Activated B cell treated with CpG ODN at 0.5 μM for 24 hours (primary cell): Measurements from ENCODE around the gene AUTS2. TPM values are rescaled to one million over a fixed set of nuclear protein-coding genes. Genes with fewer than 3 reads are reported as not detected.

Experiments used
- ATAC-seq: fragments of 200-7000 bp; cut with Tn5 transposase; one replicate; pipeline ENCODE4 v1.10.0; 2021; ENCODE audit warnings: low read depth, mild to moderate bottlenecking, moderate library complexity
- CTCF ChIA-PET: fragments of 350-600 bp; sonication (Branson Sonifier 250); formaldehyde crosslinking; loops from one replicate; lab custom pipeline; 2021; ENCODE audit warnings: antibody characterized with exemption; lab: Charles Lee
- POLR2A ChIA-PET: fragments of 350-600 bp; sonication (Branson Sonifier 250); formaldehyde crosslinking; loops from one replicate; lab custom pipeline; 2021; ENCODE audit warnings: antibody characterized with exemption; lab: Charles Lee
- DNase-seq: peaks from one replicate; pipeline ENCODE4 v3.0.0; 2022
- H3K27ac Mint-ChIP-seq: one replicate; pipeline ENCODE4 v1.8.0; 2020; ENCODE audit warnings: mixed read lengths
- H3K27me3 Mint-ChIP-seq: one replicate; pipeline ENCODE4 v1.8.0; 2021; ENCODE audit warnings: mixed read lengths
- H3K36me3 Mint-ChIP-seq: one replicate; pipeline ENCODE4 v1.8.0; 2021; ENCODE audit warnings: low read depth, mixed read lengths
- H3K4me1 Mint-ChIP-seq: one replicate; pipeline ENCODE4 v1.8.0; 2021; ENCODE audit warnings: mixed read lengths
- H3K4me3 Mint-ChIP-seq: one replicate; pipeline ENCODE4 v1.8.0; 2020; ENCODE audit warnings: mild to moderate bottlenecking, mixed read lengths
- H3K9me3 Mint-ChIP-seq: one replicate; pipeline ENCODE4 v1.8.0; 2020; ENCODE audit warnings: mixed read lengths
- CTCF ChIP-seq: fragments of 200-600 bp; IDR thresholded peaks from one replicate; pipeline ENCODE4 v1.8.0; 2022; ENCODE audit warnings: antibody characterized with exemption, mild to moderate bottlenecking
- intact Hi-C: fragments of 100-400 bp; cut with micrococcal nuclease; formaldehyde crosslinking; loops from one replicate; pipeline ENCODE4 v1.15.1; 2024
- total RNA-seq: library from RNA; stranded (reverse); gene quantifications from 2 replicates; pipeline ENCODE4 v1.2.3, GENCODE V29; 2022

Gene AUTS2
- total RNA-seq, 1 donor from 2014 or later = 15.9 TPM

- H3K27me3 Mint-ChIP-seq = no peaks in the 10 kb centered on the region
- ATAC-seq (no peak), DNase-seq (no peak)
- H3K4me3 Mint-ChIP-seq = no peak overlapping the region
- no peaks in the 10 kb centered on the region for H3K9me3 Mint-ChIP-seq
- no peaks in the 10 kb centered on the region for H3K4me1 Mint-ChIP-seq
- TF ChIP-seq CTCF = no peak
- H3K36me3 Mint-ChIP-seq = no peaks in the 10 kb centered on the region
- CTCF ChIA-PET = no interaction called here
- H3K27ac Mint-ChIP-seq = no peak overlapping the region
- intact Hi-C loops = no loop called here
- POLR2A ChIA-PET = no interaction called here
These were observed 719.1 kb downstream of the AUTS2 start for GRCh38 chr7:70317356-70317755.

GRCh38 chr7:70318511-70318910 lies 720.2 kb downstream of the AUTS2 start:
- CTCF ChIA-PET = no interaction called here
- ATAC-seq (no peak), DNase-seq (no peak)
- no peak overlapping the region for H3K4me3 Mint-ChIP-seq
- H3K9me3 Mint-ChIP-seq = no peaks in the 10 kb centered on the region
- no peak for TF ChIP-seq CTCF
- H3K27ac Mint-ChIP-seq = no peak overlapping the region
- no peaks in the 10 kb centered on the region for H3K4me1 Mint-ChIP-seq
- H3K27me3 Mint-ChIP-seq = no peaks in the 10 kb centered on the region
- H3K36me3 Mint-ChIP-seq = no peaks in the 10 kb centered on the region
- POLR2A ChIA-PET = no interaction called here
- intact Hi-C loops = no loop called here

- Mint-ChIP-seq H3K27ac (no peak overlapping the region), H3K4me3 (no peak overlapping the region), H3K27me3 (no peaks in the 10 kb centered on the region), H3K9me3 (no peaks in the 10 kb centered on the region), H3K4me1 (no peaks in the 10 kb centered on the region), H3K36me3 (no peaks in the 10 kb centered on the region)
- TF ChIP-seq CTCF = no peak
- ChIA-PET POLR2A (no interaction called here), CTCF (no interaction called here)
- intact Hi-C loops = no loop called here
- DNase-seq = no peak
- ATAC-seq = no peak
These were observed 720.8 kb downstream of the AUTS2 start for GRCh38 chr7:70319057-70319456.

GRCh38 chr7:70321016-70321590 lies 722.8 kb downstream of the AUTS2 start:
- ChIA-PET POLR2A (no interaction called here), CTCF (no interaction called here)
- Mint-ChIP-seq H3K27me3 (no peaks in the 10 kb centered on the region), H3K9me3 (no peaks in the 10 kb centered on the region), H3K27ac (no peak overlapping the region), H3K36me3 (no peaks in the 10 kb centered on the region), H3K4me3 (no peak overlapping the region), H3K4me1 (no peaks in the 10 kb centered on the region)
- DNase-seq (no peak), ATAC-seq (no peak)
- TF ChIP-seq CTCF = no peak
- intact Hi-C loops = no loop called here

- ATAC-seq (no peak), DNase-seq (no peak)
- no peak for TF ChIP-seq CTCF
- Mint-ChIP-seq H3K9me3 (no peaks in the 10 kb centered on the region), H3K36me3 (no peaks in the 10 kb centered on the region), H3K4me3 (no peak overlapping the region), H3K4me1 (no peaks in the 10 kb centered on the region), H3K27ac (no peak overlapping the region), H3K27me3 (no peaks in the 10 kb centered on the region)
- POLR2A ChIA-PET = no interaction called here
- CTCF ChIA-PET = no interaction called here
- intact Hi-C loops = no loop called here
These were observed 724.6 kb downstream of the AUTS2 start for GRCh38 chr7:70322856-70323255.
